Measurements from ENCODE around the gene BBS9.
A peak's percentile ranks its signal among the peaks of the same experiment; 100 is the strongest.

Gene BBS9

GRCh38 chr7:33597181-33597580 is 467.8 kb downstream of the BBS9 start:
- no peak overlapping the region for H3K27ac Mint-ChIP-seq
- no peaks in the 10 kb centered on the region for H3K4me1 Mint-ChIP-seq
- H3K4me3 Mint-ChIP-seq = no peak overlapping the region
- ATAC-seq (no peak), DNase-seq (no peak)
- H3K9me3 Mint-ChIP-seq = peaks cover 0 to 3% of the 10 kb centered on the region in 2 donors
- no peaks in the 10 kb centered on the region for H3K27me3 Mint-ChIP-seq

- Mint-ChIP-seq H3K27ac (no peak overlapping the region), H3K4me1 (no peaks in the 10 kb centered on the region), H3K27me3 (no peaks in the 10 kb centered on the region), H3K4me3 (no peak overlapping the region), H3K9me3 (no peaks in the 10 kb centered on the region)
- ATAC-seq = no peak
- no peak for DNase-seq
These were observed 471.7 kb downstream of the BBS9 start for GRCh38 chr7:33601101-33601500.

DNA sequence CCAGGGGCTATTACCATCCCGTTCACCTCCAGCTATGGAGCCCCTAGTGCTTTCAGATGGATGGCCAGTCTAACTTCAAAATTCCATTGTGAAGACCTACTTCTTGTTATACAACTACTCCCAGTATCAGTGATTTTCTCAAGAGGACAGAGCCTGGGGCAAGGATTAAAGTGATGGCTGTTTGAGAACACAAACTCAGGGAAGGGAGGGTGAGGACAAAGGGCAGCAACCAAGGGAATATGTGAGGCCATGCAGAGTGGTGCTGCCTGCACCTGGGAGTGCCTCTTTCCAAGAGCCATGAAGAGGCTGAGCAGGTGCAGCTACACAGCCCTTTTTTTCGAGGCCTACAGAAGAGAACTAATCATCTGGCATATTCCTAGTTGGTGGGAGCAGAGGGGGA is 472.5 kb downstream of the BBS9 start:
- DNase-seq (no peak), ATAC-seq (no peak)
- Mint-ChIP-seq H3K4me1 (no peaks in the 10 kb centered on the region), H3K4me3 (no peak overlapping the region), H3K27ac (no peak overlapping the region), H3K9me3 (peaks cover 0 to 4% of the 10 kb centered on the region in 2 donors), H3K27me3 (no peaks in the 10 kb centered on the region)

DNA sequence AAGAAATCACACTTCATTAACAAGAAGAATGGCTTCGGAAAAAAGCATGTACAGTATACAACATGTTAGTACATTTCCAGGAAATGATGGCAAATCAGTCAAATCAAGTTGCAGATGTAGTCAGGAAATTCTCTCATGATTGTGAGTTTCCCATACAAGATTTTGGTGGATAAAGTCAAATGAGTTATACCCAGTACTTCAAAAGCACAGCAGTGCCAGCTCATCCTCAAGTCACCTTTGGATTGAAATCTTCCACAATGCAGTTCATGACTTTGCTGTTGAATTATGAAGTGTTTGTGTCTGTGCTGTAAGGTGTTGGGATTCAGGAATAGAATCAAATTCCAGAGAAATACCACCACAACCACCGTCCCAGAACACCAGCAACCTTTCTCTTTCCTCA is 474.7 kb downstream of the BBS9 start:
- Mint-ChIP-seq H3K4me1 (no peaks in the 10 kb centered on the region), H3K4me3 (no peak overlapping the region), H3K9me3 (peaks cover 0 to 5% of the 10 kb centered on the region in 2 donors), H3K27ac (no peak overlapping the region), H3K27me3 (no peaks in the 10 kb centered on the region)
- DNase-seq (no peak), ATAC-seq (no peak)

DNA sequence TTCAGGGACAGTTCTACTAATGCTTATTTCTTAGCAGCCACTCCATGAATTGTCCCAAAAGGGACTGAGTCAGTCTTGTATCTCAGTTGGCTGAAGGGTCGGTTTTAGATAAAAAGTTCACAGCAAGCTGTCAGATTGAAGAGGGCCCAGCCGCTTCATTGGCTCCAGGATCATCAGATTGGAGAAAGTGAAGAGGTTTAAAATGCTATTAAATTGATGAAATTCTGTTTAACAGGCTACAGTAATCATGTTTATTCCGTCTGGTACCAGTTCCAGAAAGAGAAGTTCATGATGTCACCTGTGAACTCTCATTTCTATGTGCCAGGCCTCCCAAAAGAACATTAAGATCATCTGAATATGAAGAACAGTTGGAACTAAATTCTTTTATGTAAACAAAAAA is 481.6 kb downstream of the BBS9 start:
- H3K9me3 Mint-ChIP-seq = peaks cover 0 to 5% of the 10 kb centered on the region in 2 donors
- H3K27me3 Mint-ChIP-seq = no peaks in the 10 kb centered on the region
- no peaks in the 10 kb centered on the region for H3K4me1 Mint-ChIP-seq
- ATAC-seq (no peak), DNase-seq (no peak)
- no peak overlapping the region for H3K27ac Mint-ChIP-seq
- H3K4me3 Mint-ChIP-seq = no peak overlapping the region

DNA sequence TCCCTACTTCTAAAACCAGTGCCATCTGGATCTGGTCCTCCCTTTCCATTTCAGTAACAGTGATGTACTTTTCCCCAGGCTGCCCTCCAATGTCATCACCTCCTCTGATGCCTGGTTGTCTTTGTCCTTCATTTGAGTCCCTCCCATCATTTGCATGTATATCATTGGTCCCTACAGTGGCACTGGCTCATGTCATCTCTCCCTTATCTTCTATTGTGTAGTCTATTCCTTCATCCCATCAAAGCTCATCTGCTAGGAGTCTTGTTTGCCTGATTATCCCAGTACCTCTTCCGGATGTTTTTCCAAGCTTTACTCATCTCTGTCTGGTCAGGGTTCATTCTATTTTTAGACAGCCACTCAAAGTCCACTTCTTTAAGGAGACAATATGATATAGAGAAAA is 483.1 kb downstream of the BBS9 start:
- Mint-ChIP-seq H3K27ac (no peak overlapping the region), H3K9me3 (peaks cover 0 to under 1% of the 10 kb centered on the region in 2 donors), H3K4me3 (no peak overlapping the region), H3K27me3 (no peaks in the 10 kb centered on the region), H3K4me1 (no peaks in the 10 kb centered on the region)
- DNase-seq (no peak), ATAC-seq (no peak)

DNA sequence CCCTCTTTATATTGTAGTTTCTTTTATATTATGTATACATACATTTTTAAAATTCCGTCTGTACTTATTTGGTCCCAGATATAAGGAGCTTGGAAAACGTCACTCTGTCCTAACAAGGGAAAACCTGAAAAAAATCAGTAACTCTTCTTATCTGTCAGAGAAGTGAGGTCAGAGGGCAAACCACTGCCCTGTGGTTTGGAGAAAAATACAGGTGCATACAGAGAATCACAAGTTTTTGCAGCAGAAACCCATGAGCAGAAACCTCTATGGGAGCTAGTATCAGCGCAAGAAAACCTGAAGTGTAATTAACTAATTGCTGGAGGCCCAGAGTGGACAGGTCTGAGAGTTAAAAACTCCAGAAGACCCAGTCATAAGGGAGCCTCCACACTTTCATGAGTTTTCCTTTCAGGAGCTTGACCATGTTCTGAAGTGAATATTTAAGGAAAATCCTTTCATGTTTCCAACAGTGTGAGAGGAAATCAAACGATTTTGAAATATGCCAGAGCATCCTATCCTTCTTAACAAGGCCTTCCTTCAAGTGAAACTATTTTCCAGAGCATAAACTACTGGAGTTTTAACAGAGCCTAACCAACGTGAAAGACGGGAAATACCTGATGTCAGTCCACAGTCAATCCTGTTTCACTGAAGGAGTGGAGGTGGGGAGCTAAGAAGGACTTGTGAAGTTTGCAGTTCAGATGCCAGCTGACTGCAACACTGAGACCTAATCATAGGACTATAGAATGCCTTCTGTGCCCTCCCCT is 485.2 kb downstream of the BBS9 start:
- Mint-ChIP-seq H3K27me3 (no peaks in the 10 kb centered on the region), H3K27ac (no peak overlapping the region), H3K9me3 (peaks cover 3 to 10% of the 10 kb centered on the region in 2 donors), H3K4me1 (no peaks in the 10 kb centered on the region), H3K4me3 (no peak overlapping the region)
- ATAC-seq (no peak), DNase-seq (no peak)

DNA sequence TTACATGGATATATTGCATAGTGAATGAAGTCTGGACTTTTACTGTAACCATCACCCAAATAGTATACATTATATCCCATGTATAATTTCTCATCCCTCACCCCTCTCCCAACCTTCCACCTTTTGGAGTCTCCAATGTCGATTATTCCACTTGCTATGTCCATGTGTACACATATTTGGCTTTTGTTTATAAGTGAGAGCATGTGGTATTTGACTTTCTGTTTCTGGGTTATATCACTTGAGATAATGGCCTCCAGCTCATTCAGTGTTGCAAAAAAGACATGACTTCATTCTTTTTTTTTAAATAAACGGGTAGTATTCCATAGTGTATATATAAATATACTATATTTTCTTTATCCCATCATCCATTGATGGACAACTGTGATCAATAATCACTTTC is 487.4 kb downstream of the BBS9 start:
- Mint-ChIP-seq H3K9me3 (peaks cover 16 to 18% of the 10 kb centered on the region in 2 donors), H3K4me1 (no peaks in the 10 kb centered on the region), H3K27me3 (no peaks in the 10 kb centered on the region), H3K4me3 (no peak overlapping the region), H3K27ac (no peak overlapping the region)
- ATAC-seq (no peak), DNase-seq (no peak)

GRCh38 chr7:33619264-33619663 is 489.9 kb downstream of the BBS9 start:
- DNase-seq (no peak), ATAC-seq (no peak)
- Mint-ChIP-seq H3K4me3 (no peak overlapping the region), H3K4me1 (no peaks in the 10 kb centered on the region), H3K27me3 (no peaks in the 10 kb centered on the region), H3K27ac (no peak overlapping the region), H3K9me3 (peaks cover 16 to 18% of the 10 kb centered on the region in 2 donors)

- no peaks in the 10 kb centered on the region for H3K27me3 Mint-ChIP-seq
- ATAC-seq = no peak
- no peak for DNase-seq
- no peak overlapping the region for H3K27ac Mint-ChIP-seq
- H3K4me1 Mint-ChIP-seq = no peaks in the 10 kb centered on the region
- peaks cover 23 to 31% of the 10 kb centered on the region in 2 donors for H3K9me3 Mint-ChIP-seq
- no peak overlapping the region for H3K4me3 Mint-ChIP-seq
These were observed 493.9 kb downstream of the BBS9 start for GRCh38 chr7:33623267-33623666.

DNA sequence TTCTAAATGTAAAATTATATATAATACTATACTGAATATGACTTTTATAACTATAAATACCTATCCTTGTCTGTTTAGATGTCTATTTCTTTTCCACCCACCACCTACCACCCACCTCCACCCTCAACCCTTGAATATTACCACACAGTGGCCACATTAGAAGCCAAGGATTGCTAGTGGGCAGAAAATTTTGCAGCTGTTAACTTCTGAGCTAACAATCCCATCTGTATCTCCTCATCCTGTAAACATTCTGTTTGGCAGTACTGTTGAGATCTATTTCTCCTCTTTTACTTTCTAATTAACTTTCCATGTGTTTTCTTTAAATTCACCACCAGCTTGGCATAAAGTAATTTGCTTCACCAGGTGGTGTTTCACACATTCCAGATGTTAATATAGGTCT is 494.9 kb downstream of the BBS9 start:
- ATAC-seq (no peak), DNase-seq (no peak)
- H3K4me1 Mint-ChIP-seq = no peaks in the 10 kb centered on the region
- H3K4me3 Mint-ChIP-seq = no peak overlapping the region
- H3K27ac Mint-ChIP-seq = no peak overlapping the region
- peaks cover 17 to 31% of the 10 kb centered on the region in 2 donors for H3K9me3 Mint-ChIP-seq
- H3K27me3 Mint-ChIP-seq = no peaks in the 10 kb centered on the region

DNA sequence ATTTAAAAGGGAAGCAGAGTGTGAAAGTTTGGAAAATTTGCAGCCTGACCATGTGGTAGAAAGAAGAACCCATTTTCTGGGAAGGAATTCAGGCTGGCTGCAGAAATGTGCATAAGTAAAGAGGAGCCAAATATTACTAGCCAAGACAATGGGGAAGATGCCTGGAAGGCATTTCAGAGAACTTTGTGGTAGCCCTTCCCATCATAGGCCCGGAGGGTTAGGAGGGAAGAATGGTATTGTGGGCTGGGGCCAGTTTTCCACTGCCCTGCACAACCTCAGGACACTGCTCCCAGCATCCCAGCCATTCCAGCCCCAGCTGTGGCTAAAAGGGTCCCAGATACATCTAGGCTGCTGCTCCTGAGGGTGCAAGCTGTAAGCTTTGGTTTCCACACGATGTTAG is 497.5 kb downstream of the BBS9 start:
- peak overlapping the region in 1 of 2 donors; percentile 68 for H3K27ac Mint-ChIP-seq
- ATAC-seq (no peak), DNase-seq (no peak)
- no peak overlapping the region for H3K4me3 Mint-ChIP-seq
- H3K9me3 Mint-ChIP-seq = peaks cover 12 to 13% of the 10 kb centered on the region in 2 donors
- H3K4me1 Mint-ChIP-seq = no peaks in the 10 kb centered on the region
- no peaks in the 10 kb centered on the region for H3K27me3 Mint-ChIP-seq

GRCh38 chr7:33627741-33628140 is 498.4 kb downstream of the BBS9 start:
- H3K4me1 Mint-ChIP-seq = no peaks in the 10 kb centered on the region
- H3K27ac Mint-ChIP-seq = no peak overlapping the region
- no peak overlapping the region for H3K4me3 Mint-ChIP-seq
- H3K27me3 Mint-ChIP-seq = no peaks in the 10 kb centered on the region
- DNase-seq (no peak), ATAC-seq (no peak)
- peaks cover 12 to 13% of the 10 kb centered on the region in 2 donors for H3K9me3 Mint-ChIP-seq

DNA sequence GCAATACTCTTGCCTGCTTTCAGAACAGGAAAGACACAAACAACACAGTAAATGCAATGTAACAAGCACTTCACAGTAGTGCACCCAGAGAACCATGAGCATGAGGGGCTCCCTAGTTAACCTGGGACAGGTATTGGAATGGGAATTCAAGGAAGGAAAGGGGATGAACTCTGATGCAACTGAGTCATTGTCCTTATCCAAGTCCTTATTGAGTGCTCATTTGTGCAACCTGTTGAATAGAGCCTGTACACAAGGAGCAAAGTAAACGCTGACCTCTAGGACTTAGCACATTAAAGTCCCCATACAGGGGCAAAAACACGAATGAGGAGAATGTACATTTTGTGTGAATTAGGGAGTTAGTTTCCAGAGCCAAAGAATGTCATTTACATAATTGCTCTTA is 499.5 kb downstream of the BBS9 start:
- Mint-ChIP-seq H3K9me3 (peaks cover 12 to 13% of the 10 kb centered on the region in 2 donors), H3K27ac (no peak overlapping the region), H3K4me3 (no peak overlapping the region), H3K4me1 (no peaks in the 10 kb centered on the region), H3K27me3 (no peaks in the 10 kb centered on the region)
- DNase-seq = no peak
- no peak for ATAC-seq

- no peaks in the 10 kb centered on the region for H3K4me1 Mint-ChIP-seq
- no peaks in the 10 kb centered on the region for H3K27me3 Mint-ChIP-seq
- no peak overlapping the region for H3K4me3 Mint-ChIP-seq
- H3K9me3 Mint-ChIP-seq = peaks cover 12 to 13% of the 10 kb centered on the region in 2 donors
- DNase-seq = no peak
- no peak overlapping the region for H3K27ac Mint-ChIP-seq
- ATAC-seq = no peak
These were observed 501.0 kb downstream of the BBS9 start for GRCh38 chr7:33630359-33630758.

GRCh38 chr7:33632322-33632721 is 503.0 kb downstream of the BBS9 start:
- H3K4me3 Mint-ChIP-seq = no peak overlapping the region
- no peaks in the 10 kb centered on the region for H3K27me3 Mint-ChIP-seq
- H3K9me3 Mint-ChIP-seq = no peaks in the 10 kb centered on the region
- ATAC-seq (no peak), DNase-seq (no peak)
- H3K4me1 Mint-ChIP-seq = no peaks in the 10 kb centered on the region
- H3K27ac Mint-ChIP-seq = peak overlapping the region in 1 of 2 donors; percentile 83

Data from stimulated activated naive CD8-positive, alpha-beta T cell treated with anti-CD3 and anti-CD28 coated beads, Interleukin-15, amount 100 ng/mL, for 72 hours (primary cell).